Neutrophil (primary cell): ENCODE results near the gene EFNB2.

Source experiments
- H3K27ac ChIP-seq: fragments of 200-600 bp; sonication (generic); 2 replicates; pipeline ENCODE4 v1.5.1; 2016; ENCODE audit warnings: mild to moderate bottlenecking, moderate library complexity
- H3K27me3 ChIP-seq: fragments of 200-600 bp; sonication (generic); 2 replicates; pipeline ENCODE4 v1.6.0; 2016; ENCODE audit warnings: mild to moderate bottlenecking
- H3K36me3 ChIP-seq: fragments of 200-600 bp; sonication (generic); 2 replicates; pipeline ENCODE4 v1.5.1; 2017
- H3K4me1 ChIP-seq, 2 experiments: fragments of 200-600 bp in 1 of 2; sonication (generic) in 1 of 2; 1 replicate in 1 of 2; 2 replicates in 1 of 2; pipeline versions ENCODE4 v1.5.1 to v1.6.1; 2013 to 2016; ENCODE audit warnings: low read depth in 1 of 2, low read length in 1 of 2, mild to moderate bottlenecking in 1 of 2, moderate library complexity in 1 of 2; ENCODE audit not compliant: control insufficient read depth in 1 of 2, insufficient read depth in 1 of 2
- H3K4me3 ChIP-seq, 2 experiments: fragments of 200-600 bp in 1 of 2; sonication (generic) in 1 of 2; 1 replicate in 1 of 2; 2 replicates in 1 of 2; pipeline ENCODE4 v1.5.1; 2013 to 2016; ENCODE audit warnings: low read depth in 1 of 2, low read length in 1 of 2, mild to moderate bottlenecking in 1 of 2, moderate library complexity in 1 of 2
- H3K9me3 ChIP-seq: fragments of 200-600 bp; sonication (generic); 2 replicates; pipeline ENCODE4 v1.5.1; 2016
- TF ChIP-seq, protein P1 (sequence below): fragments of 200-600 bp; sonication (generic); IDR thresholded peaks from 2 replicates; pipeline ENCODE4 v1.5.1; 2016; ENCODE audit warnings: antibody characterized with exemption

Gene EFNB2

DNA sequence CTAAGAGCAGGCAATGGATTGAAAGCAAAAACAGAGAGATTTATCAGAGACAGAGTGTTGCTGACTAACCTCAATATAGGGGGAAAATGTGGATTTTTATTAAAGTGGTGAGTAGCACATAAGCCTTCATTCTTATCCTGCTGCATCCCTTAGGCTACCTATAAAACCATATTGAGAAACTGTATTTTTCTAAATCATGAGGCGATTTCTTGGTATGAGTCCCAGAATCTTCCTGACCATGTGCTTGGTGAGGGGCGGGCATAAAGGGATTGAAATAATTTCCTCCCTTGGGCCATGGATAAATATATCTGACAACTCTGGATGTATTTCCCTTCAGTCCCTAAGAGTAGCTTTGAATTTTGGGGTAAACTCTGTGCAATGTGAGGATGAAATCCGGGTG lies 72.8 kb downstream of the EFNB2 start:
- H3K4me3 ChIP-seq, result no peak overlapping the region
- no peaks in the 10 kb centered on the region for H3K9me3 ChIP-seq
- no peak overlapping the region for H3K27ac ChIP-seq
- H3K36me3 ChIP-seq, result no peaks in the 10 kb centered on the region
- H3K27me3 ChIP-seq, result no peaks in the 10 kb centered on the region
- no peaks in the 10 kb centered on the region for H3K4me1 ChIP-seq
- TF ChIP-seq, protein P1, sequence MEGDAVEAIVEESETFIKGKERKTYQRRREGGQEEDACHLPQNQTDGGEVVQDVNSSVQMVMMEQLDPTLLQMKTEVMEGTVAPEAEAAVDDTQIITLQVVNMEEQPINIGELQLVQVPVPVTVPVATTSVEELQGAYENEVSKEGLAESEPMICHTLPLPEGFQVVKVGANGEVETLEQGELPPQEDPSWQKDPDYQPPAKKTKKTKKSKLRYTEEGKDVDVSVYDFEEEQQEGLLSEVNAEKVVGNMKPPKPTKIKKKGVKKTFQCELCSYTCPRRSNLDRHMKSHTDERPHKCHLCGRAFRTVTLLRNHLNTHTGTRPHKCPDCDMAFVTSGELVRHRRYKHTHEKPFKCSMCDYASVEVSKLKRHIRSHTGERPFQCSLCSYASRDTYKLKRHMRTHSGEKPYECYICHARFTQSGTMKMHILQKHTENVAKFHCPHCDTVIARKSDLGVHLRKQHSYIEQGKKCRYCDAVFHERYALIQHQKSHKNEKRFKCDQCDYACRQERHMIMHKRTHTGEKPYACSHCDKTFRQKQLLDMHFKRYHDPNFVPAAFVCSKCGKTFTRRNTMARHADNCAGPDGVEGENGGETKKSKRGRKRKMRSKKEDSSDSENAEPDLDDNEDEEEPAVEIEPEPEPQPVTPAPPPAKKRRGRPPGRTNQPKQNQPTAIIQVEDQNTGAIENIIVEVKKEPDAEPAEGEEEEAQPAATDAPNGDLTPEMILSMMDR, result no peak

DNA sequence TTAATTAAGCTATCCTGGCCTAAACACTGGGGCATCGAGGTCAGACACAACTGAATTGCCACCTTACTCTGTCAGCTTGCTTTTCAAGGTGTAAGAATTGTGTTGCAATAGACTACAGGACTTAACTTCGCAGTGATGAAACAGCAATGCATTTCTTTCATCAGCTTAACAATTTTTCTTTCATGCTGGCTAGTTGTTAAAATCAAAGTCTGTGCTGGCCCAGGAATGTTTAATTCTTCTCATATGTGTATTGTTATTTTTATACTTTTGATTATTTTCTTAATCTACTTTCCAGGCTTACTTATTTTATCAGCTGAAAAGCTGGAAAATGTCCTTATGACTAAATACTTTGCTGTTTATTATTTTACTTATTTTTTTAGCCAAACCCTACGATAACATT lies 79.7 kb downstream of the EFNB2 start:
- Histone ChIP-seq H3K4me1 (no peaks in the 10 kb centered on the region), H3K27ac (no peak overlapping the region), H3K4me3 (no peak overlapping the region), H3K36me3 (no peaks in the 10 kb centered on the region), H3K27me3 (no peaks in the 10 kb centered on the region), H3K9me3 (no peaks in the 10 kb centered on the region)
- TF ChIP-seq, protein P1, result no peak

DNA sequence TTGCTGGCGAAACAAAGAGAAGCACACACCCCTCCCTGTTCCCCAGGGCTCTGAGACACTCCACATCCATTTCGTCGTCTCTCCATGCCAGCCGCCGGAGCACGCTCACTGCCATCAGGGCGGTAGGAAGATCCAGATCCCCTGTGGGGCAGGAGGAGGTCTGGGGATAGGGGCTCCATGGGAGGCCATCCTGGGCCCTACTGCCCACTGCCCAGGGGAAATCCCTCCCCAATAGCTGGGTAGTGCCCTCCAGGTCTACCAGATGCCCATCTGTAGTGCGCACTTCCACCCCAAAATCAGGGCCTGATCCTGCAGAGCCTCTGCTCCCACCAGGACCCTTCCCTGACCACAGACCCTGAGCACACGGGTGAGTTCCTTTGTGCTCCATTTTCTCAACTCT lies 80.3 kb downstream of the EFNB2 start:
- Histone ChIP-seq H3K9me3 (no peaks in the 10 kb centered on the region), H3K4me3 (no peak overlapping the region), H3K27me3 (no peaks in the 10 kb centered on the region), H3K27ac (no peak overlapping the region), H3K36me3 (no peaks in the 10 kb centered on the region), H3K4me1 (no peaks in the 10 kb centered on the region)
- TF ChIP-seq, protein P1, result no peak

DNA sequence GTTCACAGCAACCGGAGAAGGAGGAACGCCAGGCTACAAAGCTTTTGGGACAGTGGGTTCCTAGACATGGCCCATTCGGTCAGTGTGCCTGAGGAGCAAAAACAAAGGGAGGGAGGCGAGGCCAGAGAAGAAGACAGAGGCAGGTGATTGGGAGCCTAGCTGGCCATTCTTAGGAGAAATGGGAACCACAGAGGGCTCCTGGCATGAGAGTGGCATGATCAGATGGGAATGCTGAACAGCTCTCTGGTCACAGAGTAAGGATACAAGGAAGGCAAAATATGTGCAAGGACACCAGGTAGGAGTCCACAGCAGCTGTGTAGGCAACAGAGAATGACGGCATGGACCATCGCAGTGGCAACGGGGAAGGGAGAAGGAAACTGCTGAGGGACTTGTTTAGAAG lies 82.4 kb downstream of the EFNB2 start:
- H3K36me3 ChIP-seq, result no peaks in the 10 kb centered on the region
- H3K27ac ChIP-seq, result no peak overlapping the region
- H3K4me3 ChIP-seq, result no peak overlapping the region
- TF ChIP-seq, protein P1, result no peak
- no peaks in the 10 kb centered on the region for H3K27me3 ChIP-seq
- no peaks in the 10 kb centered on the region for H3K4me1 ChIP-seq
- H3K9me3 ChIP-seq, result no peaks in the 10 kb centered on the region

DNA sequence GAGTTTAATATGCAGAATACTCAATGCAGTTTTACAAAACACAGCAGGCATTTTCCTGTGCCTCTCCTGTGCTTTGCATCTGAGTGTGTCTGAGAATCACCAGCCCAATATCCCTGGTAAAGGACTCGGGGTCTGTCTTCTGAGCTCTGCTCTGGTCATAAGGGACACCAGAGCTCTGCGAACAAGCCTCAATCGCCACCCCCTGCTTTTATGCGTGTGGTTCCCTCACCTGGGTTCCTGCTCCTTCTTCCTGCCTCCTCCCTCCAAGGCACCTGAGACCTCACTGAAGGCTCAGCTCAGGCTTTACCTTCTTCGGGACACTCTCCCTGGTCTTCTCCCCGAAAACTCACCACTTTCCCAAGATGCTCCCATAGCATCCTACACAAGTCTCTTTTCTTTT lies 84.5 kb downstream of the EFNB2 start:
- H3K27ac ChIP-seq, result no peak overlapping the region
- no peaks in the 10 kb centered on the region for H3K36me3 ChIP-seq
- H3K27me3 ChIP-seq, result no peaks in the 10 kb centered on the region
- no peak overlapping the region for H3K4me3 ChIP-seq
- H3K4me1 ChIP-seq, result no peaks in the 10 kb centered on the region
- TF ChIP-seq, protein P1, result no peak
- no peaks in the 10 kb centered on the region for H3K9me3 ChIP-seq

DNA sequence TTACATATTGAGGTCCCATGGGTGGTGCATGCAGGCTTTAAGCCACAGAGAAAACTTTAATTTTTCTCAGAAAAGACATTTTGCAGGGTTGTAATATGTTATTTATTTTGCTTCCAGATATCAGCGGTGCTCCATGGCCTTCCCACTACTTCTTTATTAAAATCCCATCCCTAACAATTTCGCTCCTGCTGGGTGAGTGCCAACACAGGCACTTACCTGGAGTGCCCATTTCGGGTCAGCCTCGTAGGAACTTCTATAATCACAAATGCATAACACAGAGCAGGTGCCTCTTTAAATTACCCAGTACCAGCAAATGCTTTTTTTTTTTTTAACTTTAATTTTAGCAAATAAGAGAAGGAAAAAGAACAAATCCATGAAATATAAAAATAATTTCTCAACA lies 86.4 kb downstream of the EFNB2 start:
- H3K9me3 ChIP-seq, result no peaks in the 10 kb centered on the region
- no peaks in the 10 kb centered on the region for H3K4me1 ChIP-seq
- H3K4me3 ChIP-seq, result no peak overlapping the region
- no peak overlapping the region for H3K27ac ChIP-seq
- H3K27me3 ChIP-seq, result no peaks in the 10 kb centered on the region
- H3K36me3 ChIP-seq, result no peaks in the 10 kb centered on the region
- TF ChIP-seq, protein P1, result no peak
